ENCODE results near the gene SLC35E1.

DNA sequence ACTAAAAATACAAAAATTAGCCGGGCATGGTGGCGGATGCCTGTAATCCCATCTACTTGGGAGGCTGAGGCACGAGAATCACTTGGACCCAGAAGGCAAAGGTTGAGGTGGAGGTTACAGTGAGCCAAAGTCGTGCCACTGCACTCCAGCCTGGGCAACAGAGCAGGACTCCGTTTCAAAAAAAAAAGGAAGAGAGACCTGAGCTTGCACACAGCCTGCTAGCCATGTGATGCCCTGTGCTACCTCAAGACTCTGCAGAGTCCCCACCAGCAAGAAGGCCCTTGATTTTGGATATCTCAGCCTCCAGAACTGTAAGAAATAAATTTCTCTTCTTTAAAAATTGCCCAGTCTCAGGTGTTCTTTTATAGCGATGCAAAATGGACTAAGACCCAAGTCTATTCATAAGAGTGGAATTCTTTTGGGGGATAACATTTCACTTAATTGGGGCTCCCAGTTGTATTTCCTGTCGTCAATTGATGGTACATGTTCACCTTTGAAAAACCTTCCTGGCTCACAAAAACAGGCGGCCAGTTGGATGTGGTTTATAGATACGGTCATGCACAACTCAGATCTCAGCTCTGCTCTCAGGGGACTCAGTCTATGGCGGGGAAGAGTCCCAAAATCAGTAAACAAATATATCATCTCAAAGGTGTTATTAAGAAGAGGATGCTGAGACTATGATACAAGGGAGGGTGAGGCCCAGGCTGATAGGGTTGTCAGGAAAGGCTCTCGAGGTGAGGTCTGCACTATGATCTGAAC lies 27.6 kb downstream of the SLC35E1 start:
- TF ChIP-seq, protein P1, sequence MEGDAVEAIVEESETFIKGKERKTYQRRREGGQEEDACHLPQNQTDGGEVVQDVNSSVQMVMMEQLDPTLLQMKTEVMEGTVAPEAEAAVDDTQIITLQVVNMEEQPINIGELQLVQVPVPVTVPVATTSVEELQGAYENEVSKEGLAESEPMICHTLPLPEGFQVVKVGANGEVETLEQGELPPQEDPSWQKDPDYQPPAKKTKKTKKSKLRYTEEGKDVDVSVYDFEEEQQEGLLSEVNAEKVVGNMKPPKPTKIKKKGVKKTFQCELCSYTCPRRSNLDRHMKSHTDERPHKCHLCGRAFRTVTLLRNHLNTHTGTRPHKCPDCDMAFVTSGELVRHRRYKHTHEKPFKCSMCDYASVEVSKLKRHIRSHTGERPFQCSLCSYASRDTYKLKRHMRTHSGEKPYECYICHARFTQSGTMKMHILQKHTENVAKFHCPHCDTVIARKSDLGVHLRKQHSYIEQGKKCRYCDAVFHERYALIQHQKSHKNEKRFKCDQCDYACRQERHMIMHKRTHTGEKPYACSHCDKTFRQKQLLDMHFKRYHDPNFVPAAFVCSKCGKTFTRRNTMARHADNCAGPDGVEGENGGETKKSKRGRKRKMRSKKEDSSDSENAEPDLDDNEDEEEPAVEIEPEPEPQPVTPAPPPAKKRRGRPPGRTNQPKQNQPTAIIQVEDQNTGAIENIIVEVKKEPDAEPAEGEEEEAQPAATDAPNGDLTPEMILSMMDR (IDR thresholded peaks at IDR 0.05) = no peak
- no peak for TF ChIP-seq POLR2AphosphoS5 (IDR thresholded peaks at IDR 0.05; ENCODE audit: low read depth, low read length)
